Activated naive CD4-positive, alpha-beta T cell treated with anti-CD3 and anti-CD28 coated beads, Interleukin-2, amount 50 U/mL, for 24 hours (primary cell): Measurements from ENCODE around the gene SCAMP3.

Experiments used
- H3K27ac Mint-ChIP-seq: one replicate; pipeline ENCODE4 v1.8.0; 2021; ENCODE audit warnings: mild to moderate bottlenecking, mixed read lengths
- H3K27me3 Mint-ChIP-seq: one replicate; pipeline ENCODE4 v1.8.0; 2021; ENCODE audit warnings: mixed read lengths
- H3K36me3 Mint-ChIP-seq: one replicate; pipeline ENCODE4 v1.8.0; 2021; ENCODE audit warnings: mixed read lengths
- H3K4me1 Mint-ChIP-seq: one replicate; pipeline ENCODE4 v1.8.0; 2021; ENCODE audit warnings: mixed read lengths
- H3K4me3 Mint-ChIP-seq: one replicate; pipeline ENCODE4 v1.8.0; 2021; ENCODE audit warnings: mild to moderate bottlenecking, mixed read lengths
- H3K9me3 Mint-ChIP-seq: one replicate; pipeline ENCODE4 v1.8.0; 2021; ENCODE audit warnings: mixed read lengths

The SCAMP3 gene

DNA sequence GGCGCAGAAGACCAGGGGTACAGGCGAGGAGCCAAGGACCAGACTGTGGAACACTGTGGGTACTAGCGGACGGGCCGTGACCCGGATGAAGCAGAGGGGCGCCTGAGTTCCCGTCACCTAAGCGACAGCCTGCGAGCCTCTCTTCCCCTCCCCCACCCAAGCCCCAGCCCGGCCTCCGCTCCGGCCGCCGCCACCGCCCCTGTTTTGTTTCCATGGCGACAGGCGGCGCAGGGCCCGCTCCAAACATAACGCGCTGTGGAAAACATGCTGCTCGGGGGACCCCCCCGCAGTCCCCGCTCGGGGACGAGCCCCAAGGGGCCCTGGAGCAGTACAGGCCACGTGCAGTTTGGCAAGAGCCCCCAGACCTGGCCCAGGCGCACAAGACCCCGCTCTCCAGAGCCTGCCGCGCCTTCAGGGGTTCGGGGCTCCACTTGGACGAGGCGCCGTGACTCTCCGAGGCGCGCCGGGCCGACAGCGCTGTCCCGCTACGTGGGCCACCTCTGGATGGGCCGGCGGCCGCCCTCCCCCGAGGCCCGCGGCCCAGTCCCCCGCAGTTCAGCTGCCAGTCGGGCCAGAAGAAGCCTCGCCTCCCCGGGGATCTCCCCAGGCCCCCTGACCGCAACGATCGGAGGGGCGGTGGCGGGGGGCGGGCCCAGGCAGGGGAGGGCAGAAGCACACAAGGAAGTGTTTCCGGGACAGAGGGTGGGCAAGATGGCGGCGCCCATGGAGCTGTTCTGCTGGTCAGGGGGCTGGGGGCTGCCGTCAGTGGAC, 53.4 kb downstream of the SCAMP3 start, which contains the start of gene MTX1:
TSS of gene MTX1 (plus strand) at position 155 of the 771 bp plus-strand sequence. CDS start at position 265, 110 bp downstream.
- Mint-ChIP-seq H3K4me3 (peak within 1 kb of the TSS; percentile 89), H3K27ac (peak within 1 kb of the TSS; percentile 89), H3K4me1 (peaks cover 26% of the 10 kb centered on the region), H3K9me3 (no peaks in the 10 kb centered on the region), H3K36me3 (no peaks in the 10 kb centered on the region), H3K27me3 (no peaks in the 10 kb centered on the region)

- peaks cover 26% of the 10 kb centered on the region for H3K4me1 Mint-ChIP-seq
- peak within 1 kb of the TSS; percentile 89 for H3K27ac Mint-ChIP-seq
- no peaks in the 10 kb centered on the region for H3K27me3 Mint-ChIP-seq
Measured at GRCh38 chr1:155207806-155208540, 54.2 kb downstream of the SCAMP3 start, which contains the start of gene THBS3. TSS of gene THBS3 (minus strand) at chr1:155207897. CDS start at chr1:155207876, 21 bp downstream.

GRCh38 chr1:155206891-155207805, 55.0 kb downstream of the SCAMP3 start:
- Mint-ChIP-seq H3K9me3 (no peaks in the 10 kb centered on the region), H3K27ac (peak overlapping the region; percentile 68), H3K36me3 (no peaks in the 10 kb centered on the region), H3K4me3 (peak overlapping the region; percentile 73), H3K4me1 (peaks cover 26% of the 10 kb centered on the region), H3K27me3 (no peaks in the 10 kb centered on the region)

More at GRCh38 chr1:155207806-155208540, 54.2 kb downstream of the SCAMP3 start, which contains the start of gene THBS3:
- H3K36me3 Mint-ChIP-seq = no peaks in the 10 kb centered on the region
- H3K4me3 Mint-ChIP-seq = peak within 1 kb of the TSS; percentile 89
- no peaks in the 10 kb centered on the region for H3K9me3 Mint-ChIP-seq
